Measurements from ENCODE around the gene THPO.

Gene THPO

GRCh38 chr3:184328516-184328915 is 49.5 kb downstream of the THPO start:
- no peak for DNase-seq

GRCh38 chr3:184327171-184327570 is 50.8 kb downstream of the THPO start:
- no peak for DNase-seq

GRCh38 chr3:184325715-184326369 is 52.2 kb downstream of the THPO start:
- DNase-seq = no peak

- no peak for DNase-seq
Measured at GRCh38 chr3:184325269-184325668, 52.7 kb downstream of the THPO start.

- no peak for DNase-seq
Measured at GRCh38 chr3:184323696-184324095, 54.3 kb downstream of the THPO start.

- no peak for DNase-seq
Measured at GRCh38 chr3:184322731-184323487, 55.1 kb downstream of the THPO start.
